Psoas muscle (tissue), 8 donors: Measurements from ENCODE around the gene PCNX1. TPM values are rescaled to one million over a fixed set of nuclear protein-coding genes. Genes with fewer than 3 reads are reported as not detected.

ENCODE experiments used
- ATAC-seq, 4 donors: fragments of 200-7000 bp; cut with Tn5 transposase; one replicate each; pipeline ENCODE4 v1.9.1; 2020; ENCODE audit warnings: moderate library complexity in 3 of 4, mild to moderate bottlenecking in 2 of 4
- DNase-seq, 2 donors: peaks; one replicate each; pipeline ENCODE4 v3.0.0-alpha.2; 2020
- H3K27ac ChIP-seq: fragments of 200-600 bp; one replicate; pipeline ENCODE4 v1.8.0; 2022
- H3K27me3 ChIP-seq, 3 donors: fragments of 200-600 bp in 1 of 3; one replicate each; pipeline versions ENCODE4 v1.6.1 to v1.8.0; 2013 to 2022; ENCODE audit warnings: low read length in 2 of 3, mild to moderate bottlenecking in 2 of 3, moderate library complexity in 1 of 3; ENCODE audit not compliant: insufficient read depth in 3 of 3
- H3K36me3 ChIP-seq, 2 donors: fragments of 200-600 bp in 1 of 2; one replicate each; pipeline versions ENCODE4 v1.6.1 to v1.8.0; 2013 to 2022; ENCODE audit warnings: low read depth in 1 of 2, mild to moderate bottlenecking in 1 of 2, moderate library complexity in 1 of 2; ENCODE audit not compliant: insufficient read depth in 1 of 2
- H3K4me1 ChIP-seq: fragments of 200-600 bp; one replicate; pipeline ENCODE4 v1.8.0; 2022
- H3K4me3 ChIP-seq: fragments of 200-600 bp; one replicate; pipeline ENCODE4 v1.8.0; 2022; ENCODE audit warnings: mild to moderate bottlenecking
- H3K9me3 ChIP-seq: fragments of 200-600 bp; one replicate; pipeline ENCODE4 v1.8.0; 2022
- CTCF ChIP-seq: fragments of 200-600 bp; IDR thresholded peaks from one replicate; pipeline ENCODE4 v1.8.0; 2022; ENCODE audit warnings: antibody characterized with exemption
- WGBS, 3 donors: extraction: QIAGEN DNeasy Blood & Tissue Kit; methylation state at CpG; one replicate each; pipeline versions ENCODE4 v1.1.6 to v1.1.7; 2013; 5-methylcytosine and 5-hydroxymethylcytosine counted together
- intact Hi-C, 2 donors: fragments of 100-400 bp; cut with DNase I; formaldehyde crosslinking; loops; one replicate each; pipeline versions ENCODE4 v1.11.0 to v1.14.2; 2022
- polyA plus RNA-seq, 3 donors: library from polyadenylated mRNA; stranded (reverse); fragments of 200-250 nt; gene quantifications; one replicate each; pipeline ENCODE4 v1.2.3, GENCODE V29; 2013
- total RNA-seq, 4 donors: library from RNA; stranded (reverse); fragmentation: NEBNext Ultra II Directional in 2 of 4; extraction: Animal tissue kit (Norgen Biotek cat#: 25700) in 2 of 4; gene quantifications; one replicate each; pipeline versions ENCODE4 v1.2.1 to v1.2.4, GENCODE V29; 2021 to 2023
- donor health status: healthy with polysubstance abuse.
- donor health status: DM: no; HTN: no; CAD: no; lungs with moderate emphysema.
- donor health status: Bipolar disorder and iron deficiency.
- donor health status: healthy.
- donor health status: DM: yes; HTN: yes; CAD: no.
- donor health status: DM: no; HTN: no; CAD: no.
- donor health status: DM: no; HTN: no; CAD: no.
- donor health status: DM: yes; HTN: yes; CAD: no.

The PCNX1 gene
- total and polyA plus RNA-seq, 7 donors, result 5.2 to 48.1 (median 29.1) TPM

DNA sequence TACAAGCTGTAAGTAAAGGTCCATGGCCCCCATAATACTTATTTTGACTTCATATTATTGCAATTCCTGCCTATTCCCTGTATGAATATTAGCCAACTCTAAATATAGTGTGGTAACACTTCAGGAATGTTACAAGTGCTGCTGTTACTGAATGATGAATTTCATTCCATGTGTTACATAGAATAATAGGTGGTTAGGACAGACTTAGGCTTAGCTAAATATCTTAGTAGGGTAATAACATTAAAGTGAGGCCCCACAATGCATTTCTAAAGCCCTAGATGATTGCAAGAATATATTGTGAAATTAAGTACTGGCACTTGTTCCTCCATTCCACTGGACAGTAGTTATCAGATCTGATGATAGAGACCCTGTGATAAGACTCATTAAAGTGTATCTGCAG lies 182.7 kb downstream of the PCNX1 start:
- no peak for TF ChIP-seq CTCF
- H3K36me3 ChIP-seq, result peaks cover 0 to 78% of the 10 kb centered on the region in 2 donors
- intact Hi-C loops, result no loop called here

GRCh38 chr14:71094722-71095121 lies 187.5 kb downstream of the PCNX1 start:
- Histone ChIP-seq H3K9me3 (no peaks in the 10 kb centered on the region), H3K4me3 (no peak overlapping the region), H3K27me3 (no peaks in the 10 kb centered on the region), H3K36me3 (peaks cover 0 to 31% of the 10 kb centered on the region in 2 donors), H3K4me1 (no peaks in the 10 kb centered on the region), H3K27ac (no peak overlapping the region)
- TF ChIP-seq CTCF, result no peak
- DNase-seq, result no peak
- 43 to 62% (median 48%) methylated on average over 5 of the region's 5 CpGs for WGBS, 3 donors
- intact Hi-C loops, result no loop called here
- ATAC-seq, result peak in 1 of 4 donors; percentile 35

More for the DNA sequence above, 182.7 kb downstream of the PCNX1 start:
- H3K27me3 ChIP-seq, result no peaks in the 10 kb centered on the region
- H3K4me3 ChIP-seq, result no peak overlapping the region
- DNase-seq (no peak), ATAC-seq (no peak)
- H3K9me3 ChIP-seq, result no peaks in the 10 kb centered on the region
- H3K27ac ChIP-seq, result no peak overlapping the region
- no peaks in the 10 kb centered on the region for H3K4me1 ChIP-seq

DNA sequence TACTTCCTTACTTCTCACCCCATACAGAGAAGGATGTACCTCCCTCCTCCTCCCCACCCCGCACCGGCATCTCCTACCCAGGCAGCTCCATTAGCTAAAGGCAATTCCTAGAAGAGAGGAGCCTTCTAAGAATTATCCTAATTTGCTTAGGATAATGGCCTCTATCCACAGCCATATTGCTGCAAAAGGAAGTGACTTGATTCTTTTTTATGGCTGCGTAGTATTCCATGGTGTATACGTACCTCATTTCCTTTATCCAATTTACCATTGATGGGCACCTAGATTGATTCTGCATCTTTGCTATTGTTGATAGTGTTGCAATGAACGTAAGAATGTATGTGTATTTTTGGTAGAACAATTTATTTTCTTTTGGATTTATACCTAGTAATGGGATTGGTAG lies 189.7 kb downstream of the PCNX1 start:
- DNase-seq (no peak), ATAC-seq (no peak)
- Histone ChIP-seq H3K4me3 (no peak overlapping the region), H3K4me1 (no peaks in the 10 kb centered on the region), H3K9me3 (no peaks in the 10 kb centered on the region), H3K36me3 (peaks cover 0 to 10% of the 10 kb centered on the region in 2 donors), H3K27me3 (no peaks in the 10 kb centered on the region), H3K27ac (no peak overlapping the region)
- WGBS, 3 donors, result 96 to 100% (median 99%) methylated on average over 5 of the region's 5 CpGs
- intact Hi-C loops, result no loop called here
- TF ChIP-seq CTCF, result no peak

DNA sequence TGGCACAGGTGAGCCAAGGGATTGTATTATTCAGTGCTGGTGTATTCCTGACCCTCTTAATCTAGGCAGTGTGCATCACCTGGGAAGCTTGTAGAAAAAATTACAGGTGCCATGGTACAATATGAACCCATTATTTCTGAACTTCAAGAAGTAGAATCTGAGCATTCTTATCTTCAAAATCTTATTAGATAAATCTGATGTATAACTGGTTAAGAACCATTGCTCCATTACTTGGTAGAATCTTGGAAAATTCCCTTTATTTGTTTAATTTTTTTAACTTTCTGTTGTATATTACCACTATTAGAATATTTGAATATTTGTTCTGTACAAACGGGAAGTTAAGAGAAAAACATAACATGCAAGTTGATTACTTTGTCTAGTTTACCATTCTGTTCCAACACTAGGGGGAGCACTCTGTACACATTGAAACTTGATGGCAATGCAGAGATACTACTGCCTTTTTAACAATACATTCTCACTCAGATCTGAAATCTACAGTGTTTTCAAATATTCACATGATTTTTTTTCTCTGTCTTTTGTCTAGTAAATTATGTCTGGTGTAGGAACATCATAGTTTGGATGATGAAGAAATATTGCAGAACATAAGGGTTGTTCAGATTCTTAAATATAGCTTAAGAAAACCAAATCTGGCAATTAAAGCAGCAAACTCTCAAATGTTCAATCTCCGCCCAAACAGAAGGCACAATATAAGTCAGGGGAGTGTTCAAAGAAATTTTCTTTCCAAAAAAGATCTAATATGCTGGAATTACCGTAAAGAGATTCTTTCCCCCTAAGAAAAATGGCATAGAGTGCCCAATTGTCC lies 196.6 kb downstream of the PCNX1 start:
- no peaks in the 10 kb centered on the region for H3K9me3 ChIP-seq
- H3K27ac ChIP-seq, result no peak overlapping the region
- 68 to 73% (median 72%) methylated on average over 3 of the region's 3 CpGs for WGBS, 3 donors
- DNase-seq (no peak), ATAC-seq (peak in 1 of 4 donors; percentile 55)
- TF ChIP-seq CTCF, result peak; percentile 65
- peaks cover 8 to 68% of the 10 kb centered on the region in 2 donors for H3K36me3 ChIP-seq
- H3K27me3 ChIP-seq, result no peaks in the 10 kb centered on the region
- H3K4me3 ChIP-seq, result no peak overlapping the region
- no peaks in the 10 kb centered on the region for H3K4me1 ChIP-seq
- intact Hi-C loops, result no loop called here
